Effector memory CD4-positive, alpha-beta T cell (primary cell): ENCODE results near the gene ZBTB16.
A peak's percentile ranks its signal among the peaks of the same experiment; 100 is the strongest.

Experiments
- DNase-seq, 3 donors: peaks; one replicate each; pipeline ENCODE4 v3.0.0-alpha.2; 2020
- H3K27ac ChIP-seq: 2 replicates; pipeline ENCODE4 v1.7.0; 2013; ENCODE audit warnings: mild to moderate bottlenecking, low read length, moderate library complexity; ENCODE audit not compliant: insufficient read depth, poor library complexity, severe bottlenecking
- H3K27me3 ChIP-seq: replicated peaks from 2 replicates; pipeline ENCODE4 v1.7.0; 2013; ENCODE audit warnings: mild to moderate bottlenecking, low read length; ENCODE audit not compliant: insufficient read depth, control insufficient read depth, poor library complexity, severe bottlenecking
- H3K36me3 ChIP-seq: 2 replicates; pipeline ENCODE4 v1.7.0; 2013; ENCODE audit warnings: mild to moderate bottlenecking, low read length, moderate library complexity; ENCODE audit not compliant: control insufficient read depth, insufficient read depth
- H3K4me1 ChIP-seq: 2 replicates; pipeline ENCODE4 v1.7.0; 2013; ENCODE audit warnings: low read length, mild to moderate bottlenecking; ENCODE audit not compliant: control insufficient read depth, insufficient read depth, poor library complexity, severe bottlenecking
- H3K4me3 ChIP-seq: 2 replicates; pipeline ENCODE4 v1.7.0; 2013; ENCODE audit warnings: low read length, low read depth, mild to moderate bottlenecking; ENCODE audit not compliant: insufficient read depth, poor library complexity, severe bottlenecking
- H3K9me3 ChIP-seq: 2 replicates; pipeline ENCODE4 v1.7.0; 2013; ENCODE audit warnings: mild to moderate bottlenecking, low read length, moderate library complexity; ENCODE audit not compliant: control insufficient read depth

The ZBTB16 gene

DNA sequence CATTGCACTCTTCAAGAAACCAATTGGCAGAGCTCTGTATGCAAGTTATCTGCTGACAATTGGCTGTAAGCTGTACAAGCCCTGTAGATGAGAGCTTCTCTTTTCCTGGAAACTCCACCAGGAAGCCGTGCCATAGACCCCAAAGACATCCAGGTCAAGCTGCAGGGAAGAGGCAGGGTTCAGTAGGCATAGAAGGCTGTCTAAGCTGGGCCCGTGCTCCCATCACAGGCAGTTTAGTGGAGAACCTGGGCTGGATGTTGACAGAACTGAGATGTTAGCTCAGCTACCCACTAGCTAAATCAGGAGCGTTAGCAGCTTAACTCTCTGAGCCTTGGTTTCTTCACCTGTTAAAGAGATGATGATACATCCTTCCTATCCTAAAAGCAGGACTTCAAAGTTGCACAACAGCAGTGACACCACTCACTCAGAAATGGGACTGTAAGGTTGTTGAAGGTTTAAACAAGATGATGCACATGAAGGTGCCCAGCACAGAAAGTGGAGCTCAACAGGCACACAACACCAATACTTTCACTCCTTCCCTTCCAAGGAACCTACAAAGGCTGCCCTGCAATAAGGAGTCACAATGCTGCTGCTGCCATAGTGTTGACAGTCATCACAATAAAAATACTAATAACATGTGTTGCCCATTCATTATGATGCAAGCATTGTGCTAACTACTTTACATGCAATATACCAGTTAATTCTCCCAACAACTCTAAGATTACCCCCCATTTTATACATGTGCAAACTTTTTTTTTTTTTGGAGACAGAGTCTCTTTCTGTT is 115.4 kb downstream of the ZBTB16 start:
- no peak overlapping the region for H3K27ac ChIP-seq
- DNase-seq, result no peak
- no peaks in the 10 kb centered on the region for H3K27me3 ChIP-seq
- no peaks in the 10 kb centered on the region for H3K9me3 ChIP-seq
- peaks cover 48% of the 10 kb centered on the region for H3K4me1 ChIP-seq
- H3K36me3 ChIP-seq, result no peaks in the 10 kb centered on the region
- no peak overlapping the region for H3K4me3 ChIP-seq

DNA sequence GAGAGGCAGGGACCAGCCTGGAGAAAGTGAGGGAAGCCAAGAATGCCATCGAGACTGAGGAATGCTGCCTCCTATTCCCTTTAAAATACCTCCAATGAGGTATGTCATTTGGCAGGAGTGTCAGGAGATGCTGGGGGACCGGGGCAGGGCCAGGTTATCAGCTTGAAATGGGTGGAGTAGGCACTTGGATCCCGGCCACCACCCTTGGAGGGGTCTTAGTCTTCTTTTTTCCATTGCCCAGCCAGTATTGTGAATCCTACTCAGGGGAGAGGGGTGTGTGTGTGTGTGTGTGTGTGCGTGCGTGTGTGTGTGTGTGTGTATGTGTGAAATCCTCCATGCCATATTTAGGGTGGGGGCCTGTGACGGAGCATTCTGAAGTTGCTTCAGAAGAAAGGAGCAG is 116.2 kb downstream of the ZBTB16 start:
- H3K27me3 ChIP-seq, result no peaks in the 10 kb centered on the region
- no peak for DNase-seq
- no peaks in the 10 kb centered on the region for H3K36me3 ChIP-seq
- H3K27ac ChIP-seq, result no peak overlapping the region
- H3K4me1 ChIP-seq, result peaks cover 54% of the 10 kb centered on the region
- H3K4me3 ChIP-seq, result no peak overlapping the region
- no peaks in the 10 kb centered on the region for H3K9me3 ChIP-seq

DNA sequence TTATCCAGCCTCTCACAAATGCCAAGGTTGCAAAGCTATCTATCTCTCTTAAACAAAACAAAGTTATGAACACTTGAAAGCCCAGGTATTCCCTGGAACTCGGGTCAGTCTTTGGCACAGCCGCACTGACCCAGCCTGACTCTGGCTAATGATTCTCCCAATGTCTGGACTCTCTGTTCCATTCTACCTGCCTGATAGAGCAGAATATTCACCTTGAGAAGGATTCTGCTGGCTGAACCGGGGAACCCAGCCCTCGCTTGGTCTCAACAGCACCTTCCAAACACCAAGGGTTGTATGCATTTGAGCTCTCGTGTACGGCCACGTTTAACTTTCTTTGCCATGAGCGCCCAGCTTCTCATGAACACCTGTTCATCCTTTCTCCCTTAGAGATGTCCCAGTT is 116.8 kb downstream of the ZBTB16 start:
- no peak overlapping the region for H3K27ac ChIP-seq
- DNase-seq, result no peak
- H3K27me3 ChIP-seq, result no peaks in the 10 kb centered on the region
- H3K4me3 ChIP-seq, result no peak overlapping the region
- H3K36me3 ChIP-seq, result no peaks in the 10 kb centered on the region
- H3K4me1 ChIP-seq, result peaks cover 48% of the 10 kb centered on the region
- H3K9me3 ChIP-seq, result no peaks in the 10 kb centered on the region

DNA sequence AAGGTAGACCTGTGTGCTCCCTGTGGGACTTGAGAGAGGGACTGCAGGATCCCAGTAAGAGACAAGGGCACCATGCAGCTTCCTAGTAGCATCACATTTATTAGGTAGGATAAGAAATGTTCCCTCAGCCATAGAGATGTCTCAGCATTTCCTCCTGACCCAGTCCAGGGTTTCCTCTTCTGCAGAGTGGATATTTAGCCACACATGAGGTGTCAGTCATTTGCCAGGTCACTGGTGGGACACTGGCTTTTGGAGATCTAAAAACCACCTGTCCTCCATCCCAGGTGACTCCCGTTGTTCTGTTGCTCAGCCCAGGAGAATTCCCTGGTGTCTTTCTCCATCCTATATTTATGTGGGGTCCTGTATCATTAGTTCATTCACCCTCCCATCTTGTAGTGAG is 119.1 kb downstream of the ZBTB16 start:
- DNase-seq, result no peak
- H3K4me3 ChIP-seq, result no peak overlapping the region
- H3K27me3 ChIP-seq, result no peaks in the 10 kb centered on the region
- no peaks in the 10 kb centered on the region for H3K36me3 ChIP-seq
- peak overlapping the region; percentile 16 for H3K27ac ChIP-seq
- no peaks in the 10 kb centered on the region for H3K9me3 ChIP-seq
- peaks cover 37% of the 10 kb centered on the region for H3K4me1 ChIP-seq

DNA sequence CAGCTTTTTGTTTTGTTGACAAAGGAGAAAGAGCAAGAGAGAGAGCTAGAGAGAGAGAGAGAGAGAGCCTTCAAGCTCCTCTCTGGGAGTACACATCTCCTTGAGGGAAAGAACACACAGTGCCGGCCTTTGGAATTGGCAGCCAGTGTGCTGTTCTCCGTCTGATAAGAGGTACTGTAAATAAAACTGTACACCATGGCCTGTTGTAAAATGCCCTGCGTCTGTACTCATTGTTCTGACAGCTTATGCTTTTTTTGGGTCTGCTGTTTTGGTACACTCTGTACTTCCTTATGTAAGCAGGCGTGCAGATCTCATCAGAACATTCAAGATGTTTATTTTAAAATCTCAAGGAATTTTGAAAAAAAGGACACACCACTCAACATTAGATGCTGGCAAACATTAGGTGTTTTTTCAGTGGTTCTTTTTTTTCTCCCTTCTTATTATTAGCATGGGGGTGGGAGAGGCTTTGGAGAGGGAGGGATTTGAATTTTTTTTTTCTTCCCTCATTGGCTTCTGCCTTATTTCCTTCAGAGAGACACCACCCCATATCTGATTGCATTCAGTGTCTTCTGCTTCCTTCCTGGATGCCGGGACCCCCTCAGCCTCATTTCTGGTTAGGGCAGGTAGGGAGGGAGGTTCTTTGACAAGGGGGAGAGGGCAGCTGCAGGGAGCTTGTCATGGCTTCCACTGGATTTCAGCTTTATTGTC is 119.9 kb downstream of the ZBTB16 start:
- no peak for DNase-seq
- no peaks in the 10 kb centered on the region for H3K9me3 ChIP-seq
- no peaks in the 10 kb centered on the region for H3K27me3 ChIP-seq
- peaks cover 42% of the 10 kb centered on the region for H3K4me1 ChIP-seq
- H3K4me3 ChIP-seq, result no peak overlapping the region
- H3K27ac ChIP-seq, result peak overlapping the region; percentile 16
- H3K36me3 ChIP-seq, result no peaks in the 10 kb centered on the region

DNA sequence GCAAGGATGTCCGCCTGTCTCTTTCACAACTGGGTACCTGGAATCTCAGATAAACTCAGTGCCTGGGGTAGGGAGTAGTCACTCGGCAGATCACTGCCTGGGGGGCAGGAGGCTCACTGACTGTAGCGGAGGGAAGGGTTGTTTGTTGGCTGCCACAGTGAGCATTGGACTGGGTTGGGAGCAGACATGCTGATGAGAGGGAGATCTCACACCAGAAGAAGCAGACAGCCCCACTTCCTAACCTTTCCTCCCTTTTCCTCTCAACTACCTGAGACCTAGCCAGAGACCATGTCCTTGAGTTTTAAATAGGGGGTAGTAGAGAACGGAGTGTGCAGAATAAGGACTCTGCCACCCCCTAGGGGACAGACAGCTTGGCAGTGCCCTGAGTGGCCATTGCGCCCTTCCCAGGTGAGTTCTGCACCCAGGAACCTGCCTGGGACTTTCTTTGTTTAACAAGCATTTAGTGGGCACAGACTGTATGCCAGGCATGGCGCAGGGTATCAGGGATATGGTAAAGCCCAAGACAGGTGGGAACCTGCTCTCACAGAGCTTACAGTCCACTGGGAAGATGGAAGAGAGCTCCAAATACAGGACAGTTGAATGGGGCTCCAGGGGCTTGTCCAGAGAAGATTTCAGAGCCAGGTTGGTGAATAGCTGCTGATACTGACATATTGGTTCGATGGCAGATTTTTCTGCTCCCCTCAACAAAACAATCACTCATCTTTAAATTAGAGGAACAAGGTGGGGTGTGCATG is 121.0 kb downstream of the ZBTB16 start:
- H3K9me3 ChIP-seq, result no peaks in the 10 kb centered on the region
- H3K27me3 ChIP-seq, result no peaks in the 10 kb centered on the region
- H3K36me3 ChIP-seq, result no peaks in the 10 kb centered on the region
- no peak overlapping the region for H3K4me3 ChIP-seq
- DNase-seq, result no peak
- peaks cover 42% of the 10 kb centered on the region for H3K4me1 ChIP-seq
- H3K27ac ChIP-seq, result no peak overlapping the region

DNA sequence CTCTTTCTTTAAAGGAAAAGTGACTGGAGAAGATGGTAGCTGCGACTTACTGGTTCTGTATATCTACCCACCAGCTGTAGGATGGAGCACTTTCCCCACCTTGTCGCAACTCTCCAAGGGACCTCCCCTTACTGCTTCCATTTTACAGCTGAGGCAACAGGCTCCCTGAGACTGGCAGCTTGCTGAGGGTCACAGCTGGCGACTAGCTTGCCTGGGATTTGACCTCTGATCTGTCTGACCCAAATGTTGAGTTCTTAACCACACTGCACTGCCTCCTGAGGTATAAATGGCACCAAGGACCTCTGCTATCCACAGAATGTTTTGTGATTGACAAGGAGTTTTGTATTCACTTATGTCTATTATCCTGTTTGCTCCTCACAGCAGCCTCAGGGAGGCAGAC is 121.7 kb downstream of the ZBTB16 start:
- no peak for DNase-seq
- Histone ChIP-seq H3K4me1 (peaks cover 42% of the 10 kb centered on the region), H3K9me3 (no peaks in the 10 kb centered on the region), H3K4me3 (no peak overlapping the region), H3K27ac (no peak overlapping the region), H3K36me3 (no peaks in the 10 kb centered on the region), H3K27me3 (no peaks in the 10 kb centered on the region)

DNA sequence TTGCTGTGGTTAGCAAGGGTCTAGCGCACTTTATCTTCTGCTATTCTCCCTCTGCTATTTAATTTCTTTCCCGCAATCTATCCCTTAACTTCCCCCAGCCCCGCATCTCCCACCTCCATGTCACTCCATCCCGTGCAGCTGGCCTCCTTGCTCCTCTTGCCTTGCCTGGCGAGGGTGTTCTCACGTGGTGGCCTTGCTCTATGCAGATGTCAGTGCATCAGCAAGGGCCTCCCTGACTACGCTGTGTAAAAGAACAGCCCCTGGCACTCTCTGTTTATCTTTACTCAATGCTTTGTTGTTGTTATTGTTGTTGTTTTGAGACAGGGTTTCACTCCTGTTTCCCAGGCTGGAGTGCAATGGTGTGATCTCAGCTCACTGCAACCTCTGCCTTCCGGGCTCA is 122.2 kb downstream of the ZBTB16 start:
- Histone ChIP-seq H3K4me1 (peaks cover 42% of the 10 kb centered on the region), H3K27ac (no peak overlapping the region), H3K36me3 (no peaks in the 10 kb centered on the region), H3K4me3 (no peak overlapping the region), H3K9me3 (no peaks in the 10 kb centered on the region), H3K27me3 (no peaks in the 10 kb centered on the region)
- no peak for DNase-seq

DNA sequence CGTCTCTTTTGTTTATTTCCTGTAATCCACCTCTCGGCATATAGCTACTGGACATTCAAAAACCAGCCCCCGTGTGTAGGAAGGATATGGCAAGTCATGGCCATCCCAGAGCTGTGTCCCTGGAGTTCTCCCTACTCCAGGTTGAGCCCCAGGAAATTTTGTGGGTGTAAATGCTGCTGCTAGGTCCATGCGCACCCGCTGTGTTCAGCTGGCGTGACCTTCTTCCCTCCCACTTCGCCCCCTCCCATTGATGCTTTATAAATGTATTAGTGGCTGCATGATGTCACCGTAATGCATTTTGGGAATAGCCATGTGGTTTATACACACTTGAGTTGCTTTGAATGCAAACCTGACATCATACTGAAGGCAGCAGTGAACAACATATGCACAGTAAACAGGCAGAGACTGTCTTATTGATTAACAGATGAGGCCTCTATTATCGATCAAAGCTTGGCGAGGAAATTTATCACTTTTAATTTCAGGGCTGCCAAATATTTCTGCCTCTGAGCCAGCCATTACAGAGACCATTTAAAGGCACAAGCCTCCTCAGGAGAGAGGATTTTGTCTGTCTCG is 123.0 kb downstream of the ZBTB16 start:
- Histone ChIP-seq H3K27ac (peak overlapping the region; percentile 62), H3K9me3 (no peaks in the 10 kb centered on the region), H3K4me1 (peaks cover 42% of the 10 kb centered on the region), H3K4me3 (no peak overlapping the region), H3K36me3 (no peaks in the 10 kb centered on the region), H3K27me3 (no peaks in the 10 kb centered on the region)
- DNase-seq, result no peak
